H1 (cell line): ENCODE data around the gene PPIP5K1. TPM values are rescaled to one million over a fixed set of nuclear protein-coding genes. Genes with fewer than 3 reads are reported as not detected.
A peak's percentile ranks its signal among the peaks of the same experiment; 100 is the strongest.

Experiments used
- CTCF ChIA-PET: fragments of 300-600 bp; sonication (Branson Sonifier 250); formaldehyde crosslinking; loops from one replicate; lab custom pipeline; 2021; ENCODE audit not compliant: partially characterized antibody; lab: Charles Lee
- POLR2A ChIA-PET: fragments of 300-600 bp; sonication (Branson Sonifier 250); formaldehyde crosslinking; loops from one replicate; lab custom pipeline; 2021; ENCODE audit warnings: inconsistent platforms; ENCODE audit not compliant: partially characterized antibody; lab: Charles Lee
- DNase-seq, 2 experiments: peaks; one replicate each; pipeline versions ENCODE4 v3.0.0 to v3.0.0-alpha.2; 2010 to 2022; ENCODE audit warnings: low spot score in 2 of 2, low read depth in 1 of 2, mixed read lengths in 1 of 2
- FAIRE-seq: peaks from 2 replicates; lab custom pipeline; 2011; peaks lifted over from hg19 to GRCh38; lab: Jason Lieb, UNC
- H2AFZ ChIP-seq: 2 replicates; pipeline ENCODE4 v1.8.1; 2012; ENCODE audit warnings: low read length, inconsistent platforms
- H2AK5ac ChIP-seq: 2 replicates; pipeline ENCODE4 v1.6.1; 2013; ENCODE audit warnings: low read depth, low read length
- H2BK120ac ChIP-seq: replicated peaks from 2 replicates; pipeline ENCODE3; 2013; ENCODE audit warnings: low read depth, low read length, inconsistent platforms
- H2BK12ac ChIP-seq: 2 replicates; pipeline ENCODE4 v1.6.1; 2013; ENCODE audit warnings: low read depth, low read length
- H2BK15ac ChIP-seq: 2 replicates; pipeline ENCODE4 v1.6.1; 2013; ENCODE audit warnings: low read length
- H2BK20ac ChIP-seq: 2 replicates; pipeline ENCODE4 v1.6.1; 2013; ENCODE audit warnings: low read length
- H2BK5ac ChIP-seq: 2 replicates; pipeline ENCODE4 v1.6.1; 2013; ENCODE audit warnings: low read depth, low read length
- H3K14ac ChIP-seq: 2 replicates; pipeline ENCODE4 v1.6.1; 2013; ENCODE audit warnings: inconsistent platforms; ENCODE audit not compliant: insufficient read length
- H3K18ac ChIP-seq: 2 replicates; pipeline ENCODE4 v1.6.1; 2013; ENCODE audit warnings: low read length; ENCODE audit errors: extremely low read depth
- H3K23ac ChIP-seq: 2 replicates; pipeline ENCODE4 v1.6.1; 2013; ENCODE audit warnings: inconsistent platforms; ENCODE audit not compliant: insufficient read length
- H3K23me2 ChIP-seq: 2 replicates; pipeline ENCODE4 v1.6.1; 2013; ENCODE audit warnings: low read depth, low read length
- H3K27ac ChIP-seq: 2 replicates; pipeline ENCODE4 v1.6.1; 2011; ENCODE audit warnings: low read depth, low read length, inconsistent platforms
- H3K27me3 ChIP-seq, 4 experiments: replicated peaks in 1 of 4; 1 replicate in 1 of 4; 2 replicates in 3 of 4; pipeline versions ENCODE4 v1.6.1 to v1.8.1; 2011 to 2013; ENCODE audit warnings: low read length in 3 of 4, mild to moderate bottlenecking in 3 of 4, inconsistent platforms in 2 of 4, mixed read lengths in 2 of 4, moderate library complexity in 1 of 4; ENCODE audit not compliant: control insufficient read depth in 3 of 4, insufficient read depth in 3 of 4; ENCODE audit errors: extremely low read depth in 1 of 4
- H3K36me3 ChIP-seq, 4 experiments: 2 replicates each; pipeline versions ENCODE4 v1.6.1 to v1.8.1; 2011 to 2013; ENCODE audit warnings: mild to moderate bottlenecking in 4 of 4, low read length in 3 of 4, moderate library complexity in 2 of 4, control low read depth in 1 of 4, inconsistent platforms in 1 of 4; ENCODE audit not compliant: insufficient read depth in 4 of 4, control insufficient read depth in 2 of 4
- H3K4ac ChIP-seq: replicated peaks from 2 replicates; pipeline ENCODE3; 2013; ENCODE audit warnings: low read length, low read depth, mixed read lengths, inconsistent platforms; ENCODE audit not compliant: insufficient read length
- H3K4me1 ChIP-seq, 4 experiments: replicated peaks in 1 of 4; 1 replicate in 1 of 4; 2 replicates in 3 of 4; pipeline versions ENCODE4 v1.6.1 to v1.8.1; 2011 to 2013; ENCODE audit warnings: low read length in 3 of 4, inconsistent platforms in 2 of 4, mixed read lengths in 1 of 4; ENCODE audit not compliant: insufficient read depth in 4 of 4, control insufficient read depth in 3 of 4
- H3K4me2 ChIP-seq, 2 experiments: 2 replicates each; pipeline versions ENCODE4 v1.6.1 to v1.8.1; 2011 to 2013; ENCODE audit warnings: low read depth in 2 of 2, low read length in 2 of 2, control low read depth in 1 of 2, inconsistent platforms in 1 of 2, mild to moderate bottlenecking in 1 of 2; ENCODE audit not compliant: insufficient read depth in 1 of 2
- H3K4me3 ChIP-seq, 4 experiments: fragments of 200-600, 300-600 bp in 1 of 4; sonication (generic), shearing (Covaris generic), sonication (Bioruptor Twin) in 1 of 4; 2 replicates each; pipeline versions ENCODE4 v1.5.1 to v1.8.1; 2011 to 2016; ENCODE audit warnings: low read length in 4 of 4, low read depth in 3 of 4, control low read depth in 2 of 4, inconsistent platforms in 2 of 4, mild to moderate bottlenecking in 2 of 4, mixed read lengths in 1 of 4, moderate library complexity in 1 of 4; ENCODE audit not compliant: insufficient read depth in 2 of 4; ENCODE audit errors: extremely low read depth in 1 of 4
- H3K56ac ChIP-seq: replicated peaks from 2 replicates; pipeline ENCODE3; 2013; ENCODE audit warnings: low read depth, mild to moderate bottlenecking, mixed read lengths, low read length, inconsistent platforms; ENCODE audit not compliant: insufficient read length
- H3K79me1 ChIP-seq: 2 replicates; pipeline ENCODE4 v1.6.1; 2013; ENCODE audit warnings: low read depth, low read length, control low read depth
- H3K79me2 ChIP-seq, 2 experiments: 2 replicates each; pipeline versions ENCODE4 v1.6.1 to v1.8.1; 2012 to 2013; ENCODE audit warnings: low read length in 2 of 2, mild to moderate bottlenecking in 2 of 2, inconsistent platforms in 1 of 2; ENCODE audit not compliant: insufficient read depth in 2 of 2, control insufficient read depth in 1 of 2
- H3K9ac ChIP-seq, 4 experiments: replicated peaks in 1 of 4; 1 replicate in 1 of 4; 2 replicates in 3 of 4; pipeline versions ENCODE4 v1.6.1 to v1.8.1; 2011 to 2013; ENCODE audit warnings: low read depth in 3 of 4, low read length in 3 of 4, control low read depth in 2 of 4, mild to moderate bottlenecking in 2 of 4, moderate library complexity in 2 of 4, inconsistent platforms in 1 of 4; ENCODE audit errors: extremely low read depth in 1 of 4
- H3K9me3 ChIP-seq, 2 experiments: 2 replicates each; pipeline versions ENCODE4 v1.6.1 to v1.8.1; 2012 to 2013; ENCODE audit warnings: mild to moderate bottlenecking in 2 of 2, moderate library complexity in 2 of 2, control low read depth in 1 of 2, inconsistent platforms in 1 of 2, low read depth in 1 of 2, low read length in 1 of 2, mixed read lengths in 1 of 2; ENCODE audit not compliant: insufficient read depth in 2 of 2
- H4K20me1 ChIP-seq, 2 experiments: replicated peaks in 1 of 2; 2 replicates each; pipeline versions ENCODE3 to v1.8.1; 2011 to 2013; ENCODE audit warnings: inconsistent platforms in 2 of 2, low read length in 2 of 2, mild to moderate bottlenecking in 1 of 2; ENCODE audit not compliant: insufficient read depth in 2 of 2, control insufficient read depth in 1 of 2
- H4K5ac ChIP-seq: 2 replicates; pipeline ENCODE4 v1.6.1; 2013; ENCODE audit warnings: low read length, low read depth, mixed read lengths, inconsistent platforms; ENCODE audit not compliant: insufficient read length
- H4K8ac ChIP-seq: 2 replicates; pipeline ENCODE4 v1.8.0; 2013; ENCODE audit warnings: mild to moderate bottlenecking, moderate library complexity, low read length, inconsistent platforms; ENCODE audit not compliant: insufficient read depth; ENCODE audit errors: extremely low read depth
- H4K91ac ChIP-seq: replicated peaks from 2 replicates; pipeline ENCODE3; 2013; ENCODE audit warnings: low read length, mixed read lengths, inconsistent platforms; ENCODE audit not compliant: insufficient read length
- ASH2L ChIP-seq: fragments of 200-600, 300-600 bp; sonication (generic); IDR thresholded peaks from one replicate; pipeline ENCODE4 v1.7.1; 2017; ENCODE audit warnings: low read length
- EZH2 ChIP-seq: fragments of 200-600 bp; sonication (generic); IDR thresholded peaks from 2 replicates; pipeline ENCODE4 v1.7.1; 2012; ENCODE audit warnings: low read depth, mild to moderate bottlenecking, moderate library complexity, low read length, inconsistent platforms; ENCODE audit not compliant: severe bottlenecking
- KDM5A ChIP-seq: fragments of 200-600 bp; IDR thresholded peaks from 2 replicates; pipeline ENCODE4 v1.7.1; 2012; ENCODE audit warnings: mild to moderate bottlenecking, low read length, inconsistent platforms, mixed read lengths
- RFX5 ChIP-seq: IDR thresholded peaks from 2 replicates; pipeline ENCODE4 v1.6.1; 2011; ENCODE audit warnings: low read depth, low read length, improper control_type of control experiment, borderline replicate concordance
- SIRT6 ChIP-seq: IDR thresholded peaks from one replicate; pipeline ENCODE4 v1.7.1; 2012; ENCODE audit warnings: low read length, inconsistent platforms
- SIX5 ChIP-seq: IDR thresholded peaks from 2 replicates; pipeline ENCODE4 v1.6.1; 2011; ENCODE audit warnings: mild to moderate bottlenecking, low read depth, low read length
- TCF12 ChIP-seq: IDR thresholded peaks from 2 replicates; pipeline ENCODE4 v1.6.1; 2011; ENCODE audit warnings: low read depth, mild to moderate bottlenecking, low read length
- WGBS, 2 experiments: shearing (Covaris generic) in 1 of 2; methylation state at CpG; one replicate each; pipeline versions ENCODE4 v1.1.6 to v1.1.7; 2013 to 2015; ENCODE audit warnings: low lambda C conversion rate in 2 of 2, mixed read lengths in 2 of 2, inconsistent platforms in 1 of 2, low coverage in 1 of 2, missing lambda C conversion rate in 1 of 2; ENCODE audit not compliant: insufficient replicate concordance in 2 of 2, insufficient coverage in 1 of 2, insufficient read length in 1 of 2; ENCODE audit errors: extremely low coverage in 1 of 2, missing lambda C conversion rate in 1 of 2; 5-methylcytosine and 5-hydroxymethylcytosine counted together
- polyA plus RNA-seq, 7 experiments: library from polyadenylated mRNA; depleted of rRNA in 3 of 7; stranded (reverse) in 5 of 7; unstranded in 2 of 7; fragments of >200 nt in 5 of 7; fragments of 200-250 nt in 2 of 7; gene quantifications; 1 replicate in 5 of 7; 2 replicates in 1 of 7; 4 replicates in 1 of 7; pipeline versions ENCODE4 v1.2.1 to v1.2.3, GENCODE V29; 2011 to 2013; ENCODE audit warnings: missing spikeins in 2 of 7, mixed read lengths in 2 of 7
- total RNA-seq: library from RNA; stranded (reverse); fragmentation: NEBNext Ultra II Directional; extraction: Animal tissue kit (Norgen Biotek cat#: 25700); gene quantifications from 2 replicates; pipeline ENCODE4 v1.2.1, GENCODE V29; 2021

Gene PPIP5K1
- total and polyA plus RNA-seq, 2 of the 8 experiments (the other 6 are each of a cell fraction or from before 2014, with no cell fraction given), result 18.8 to 22.7 TPM

- H3K4me2 ChIP-seq, result peak overlapping the region; percentile 58 to 63
- no peak overlapping the region for H3K4ac ChIP-seq
- no peaks in the 10 kb centered on the region for H4K20me1 ChIP-seq
These were observed 96.1 kb downstream of the PPIP5K1 start for GRCh38 chr15:43493703-43494472.

More at GRCh38 chr15:43493703-43494472, 96.1 kb downstream of the PPIP5K1 start:
- Histone ChIP-seq H2BK15ac (no peak overlapping the region), H2AK5ac (no peak overlapping the region), H3K23me2 (peaks cover 11% of the 10 kb centered on the region; the same call in 1 of the 2 replicates), H3K4me1 (peaks cover 3 to 13% (median 4%) of the 10 kb centered on the region in 4 experiments; a peak in 5 of 7 replicates), H4K5ac (no peak overlapping the region), H2BK120ac (no peak overlapping the region), H2BK12ac (no peak overlapping the region), H2BK5ac (no peak overlapping the region), H3K9ac (peak overlapping the region in 1 of 4 experiments; percentile 44; a peak in 1 of 7 replicates), H2AFZ (no peak overlapping the region), H3K23ac (no peak overlapping the region), H3K14ac (no peak overlapping the region), H3K79me1 (no peaks in the 10 kb centered on the region), H3K79me2 (peaks cover 0 to 24% of the 10 kb centered on the region in 2 experiments; a peak in 2 of 4 replicates), H3K27ac (no peak overlapping the region), H2BK20ac (no peak overlapping the region), H3K4me3 (peak overlapping the region; percentile 66 to 97 (median 82); a peak in 7 of 8 replicates), H3K36me3 (peaks cover 0 to 26% (median 11%) of the 10 kb centered on the region in 4 experiments; a peak in 7 of 8 replicates)
- POLR2A ChIA-PET, result interaction anchor here (0.8 to 8.0 kb wide), 10 partner anchors 8 to 290 kb away, joined by 3 to 81 read pairs (median 6); no protein-coding TSS in a partner anchor
- CTCF ChIA-PET, result interaction anchor here (0.6 to 8.7 kb wide), 5 partner anchors 9 to 119 kb away, joined by 3 to 121 read pairs (median 5); partner anchors contain the start of gene MAP1A
- DNase-seq, result no peak
- TF ChIP-seq SIRT6 (no peak), RFX5 (no peak), KDM5A (no peak), ASH2L (no peak), TCF12 (no peak), SIX5 (no peak), EZH2 (no peak)
- TF ChIP-seq, all 59 proteins: peak for 0
- Histone ChIP-seq H3K56ac (no peak overlapping the region), H3K18ac (no peak overlapping the region), H3K9me3 (no peaks in the 10 kb centered on the region), H3K27me3 (no peaks in the 10 kb centered on the region), H4K91ac (no peak overlapping the region), H4K8ac (no peak overlapping the region)
- WGBS, 2 experiments, result 80% methylated on average over 7 of the region's 7 CpGs; no CpG with 5 or more reads in 1 of the 2 experiments
- FAIRE-seq, result no peak
